Measurements from ENCODE around the gene TMEM95. TPM values are rescaled to one million over a fixed set of nuclear protein-coding genes. Genes with fewer than 3 reads are reported as not detected.
"Not testable (repeated sequence)": the region's sequence is repeated elsewhere in the genome, so short reads cannot be mapped to it uniquely, and the experiment has no call there.

The TMEM95 gene
- total RNA-seq, 2 experiments from 2014 or later: not detected

- H3K27ac Mint-ChIP-seq: no peak overlapping the region
- H3K27me3 Mint-ChIP-seq (ENCODE audit: low read depth): peaks cover 4% of the 10 kb centered on the region
- H3K4me3 Mint-ChIP-seq: no peak overlapping the region
- ATAC-seq: no peak
- H3K9me3 Mint-ChIP-seq (ENCODE audit: insufficient read depth): no peaks in the 10 kb centered on the region
- ChIA-PET POLR2A (interaction anchor here (1.2 to 1.9 kb wide), 2 partner anchors 78 to 127 kb away, joined by 3 to 6 read pairs; partner anchors contain the start of genes POLR2A and TMEM102), CTCF (interaction anchor here (3.3 to 5.7 kb wide), 3 partner anchors 77 to 203 kb away, joined by 13 to 83 read pairs (median 40); partner anchors contain the start of genes SENP3 and TMEM102)
- peaks cover 38% of the 10 kb centered on the region for H3K4me1 Mint-ChIP-seq (ENCODE audit: low read depth)
- peaks cover 14% of the 10 kb centered on the region for H3K36me3 Mint-ChIP-seq (ENCODE audit: low read depth)
- DNase-seq: no peak
These were observed 2.4 kb downstream of the TMEM95 start for GRCh38 chr17:7357381-7357780.

- POLR2A ChIA-PET: interaction anchor here (1.2 kb wide), 1 partner anchor 147 kb away, joined by 3 read pairs; no protein-coding TSS in a partner anchor
- Mint-ChIP-seq H3K4me1 (ENCODE audit: low read depth) (no peaks in the 10 kb centered on the region), H3K27ac (no peak overlapping the region), H3K27me3 (ENCODE audit: low read depth) (peaks cover 4% of the 10 kb centered on the region), H3K36me3 (ENCODE audit: low read depth) (no peaks in the 10 kb centered on the region), H3K4me3 (no peak overlapping the region), H3K9me3 (ENCODE audit: insufficient read depth) (no peaks in the 10 kb centered on the region)
- CTCF ChIA-PET: interaction anchor here (1.1 to 2.1 kb wide), 4 partner anchors 12 to 198 kb away, joined by 3 to 5 read pairs (median 4); no protein-coding TSS in a partner anchor
- no peak for DNase-seq
- ATAC-seq: no peak
These were observed 7.0 kb downstream of the TMEM95 start for GRCh38 chr17:7361906-7362305.

GRCh38 chr17:7363311-7363710, 8.4 kb downstream of the TMEM95 start:
- no peak for ATAC-seq

DNA sequence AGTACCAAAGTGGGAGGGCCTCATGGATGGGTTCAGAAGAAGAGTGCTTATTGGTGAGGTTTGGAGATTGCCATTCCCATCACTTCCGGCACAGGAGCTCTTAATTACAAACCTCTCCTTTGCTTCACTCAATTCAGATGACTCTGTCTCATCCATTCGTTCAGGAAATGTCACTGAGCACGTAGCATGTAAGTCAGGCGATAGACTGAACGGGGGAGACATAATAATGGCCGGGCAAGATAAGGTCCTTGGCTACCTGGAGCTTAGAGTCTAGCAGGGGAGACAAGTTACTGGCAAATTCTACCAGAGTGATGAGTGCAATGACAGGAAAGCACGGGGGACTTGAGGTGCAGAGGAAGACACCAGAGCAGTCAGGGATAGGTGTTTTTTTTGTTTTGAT, 11.0 kb downstream of the TMEM95 start:
- CTCF ChIA-PET, H3K4me3 Mint-ChIP-seq: not testable (repeated sequence)

More at GRCh38 chr17:7363311-7363710, 8.4 kb downstream of the TMEM95 start:
- no peaks in the 10 kb centered on the region for H3K4me1 Mint-ChIP-seq (ENCODE audit: low read depth)
- H3K9me3 Mint-ChIP-seq (ENCODE audit: insufficient read depth): no peaks in the 10 kb centered on the region
- H3K36me3 Mint-ChIP-seq (ENCODE audit: low read depth): no peaks in the 10 kb centered on the region
- H3K27ac Mint-ChIP-seq: no peak overlapping the region
- ChIA-PET CTCF (interaction anchor here (2.0 to 2.1 kb wide), 2 partner anchors 13 to 197 kb away, joined by 4 to 5 read pairs; no protein-coding TSS in a partner anchor), POLR2A (no interaction called here)
- DNase-seq: no peak
- H3K27me3 Mint-ChIP-seq (ENCODE audit: low read depth): peaks cover 4% of the 10 kb centered on the region
- H3K4me3 Mint-ChIP-seq: no peak overlapping the region

DNA sequence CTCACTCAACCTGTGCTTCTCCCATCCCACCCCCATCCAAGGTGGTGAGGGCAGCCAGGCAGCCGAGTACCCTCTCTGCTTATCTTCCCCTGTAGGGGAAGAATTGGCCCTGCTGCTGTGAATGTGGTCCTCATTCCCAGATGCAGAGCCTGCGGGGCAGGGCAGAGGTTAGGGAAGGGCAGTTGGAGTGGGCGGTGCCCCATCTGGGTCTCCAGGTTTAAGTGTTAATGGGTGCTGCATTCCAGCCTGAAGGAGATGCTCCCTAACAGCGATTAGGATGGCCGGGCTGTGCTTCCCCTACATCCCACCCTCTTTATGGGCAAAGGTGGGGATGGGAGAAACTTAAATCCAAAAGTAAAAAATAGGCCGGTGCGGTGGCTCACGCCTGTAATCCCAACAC, 12.1 kb downstream of the TMEM95 start:
- Mint-ChIP-seq H3K4me3 (no peak overlapping the region), H3K9me3 (ENCODE audit: insufficient read depth) (no peaks in the 10 kb centered on the region), H3K27ac (no peak overlapping the region), H3K36me3 (ENCODE audit: low read depth) (no peaks in the 10 kb centered on the region), H3K27me3 (ENCODE audit: low read depth) (peaks cover 2% of the 10 kb centered on the region), H3K4me1 (ENCODE audit: low read depth) (no peaks in the 10 kb centered on the region)
- ChIA-PET CTCF (no interaction called here), POLR2A (no interaction called here)
- DNase-seq: no peak
- no peak for ATAC-seq

More for the DNA sequence above, 11.0 kb downstream of the TMEM95 start:
- not testable (repeated sequence) for H3K27me3 Mint-ChIP-seq (ENCODE audit: low read depth); DNase-seq; H3K36me3 Mint-ChIP-seq (ENCODE audit: low read depth); ATAC-seq; H3K27ac Mint-ChIP-seq; H3K4me1 Mint-ChIP-seq (ENCODE audit: low read depth); H3K9me3 Mint-ChIP-seq (ENCODE audit: insufficient read depth)
- POLR2A ChIA-PET: interaction anchor here (0.6 kb wide), 1 partner anchor 121 kb away, joined by 3 read pairs; no protein-coding TSS in a partner anchor

DNA sequence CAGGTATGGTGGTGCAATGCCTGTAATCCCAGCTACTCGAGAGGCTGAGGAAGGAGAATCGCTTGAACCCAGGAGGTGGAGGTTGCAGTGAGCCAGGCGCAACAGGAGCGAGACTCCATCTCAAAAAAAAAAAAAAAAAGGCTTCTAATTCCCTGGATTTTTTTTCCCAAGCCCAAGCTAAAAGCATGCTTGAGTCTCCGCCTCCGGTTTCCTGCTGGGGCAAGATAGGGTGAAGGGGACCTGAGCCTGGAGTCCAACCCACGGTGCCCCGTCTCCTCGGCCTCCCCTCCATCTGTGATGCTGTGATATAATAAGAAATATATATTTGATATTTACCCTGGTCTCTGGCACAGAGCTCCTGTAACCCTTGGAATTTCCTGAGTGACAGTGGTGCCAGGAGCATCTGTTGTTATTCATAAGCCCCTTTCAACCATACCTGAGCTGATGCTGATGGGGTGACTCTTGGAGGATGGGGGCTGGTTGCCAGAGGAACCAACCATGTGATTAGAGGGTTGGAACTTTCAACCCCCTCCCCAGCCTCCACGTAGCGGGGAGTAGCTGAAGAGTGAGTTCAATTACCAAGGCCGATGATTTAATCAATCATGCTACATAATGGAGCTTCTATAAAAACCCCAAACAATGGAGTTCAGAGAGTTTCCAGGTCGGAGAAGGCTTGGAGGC, 13.1 kb downstream of the TMEM95 start:
- Mint-ChIP-seq H3K27me3 (ENCODE audit: low read depth) (peaks cover 2% of the 10 kb centered on the region), H3K36me3 (ENCODE audit: low read depth) (no peaks in the 10 kb centered on the region), H3K9me3 (ENCODE audit: insufficient read depth) (no peaks in the 10 kb centered on the region), H3K4me1 (ENCODE audit: low read depth) (no peaks in the 10 kb centered on the region), H3K4me3 (no peak overlapping the region), H3K27ac (no peak overlapping the region)
- ChIA-PET POLR2A (interaction anchor here (0.6 kb wide), 1 partner anchor 226 kb away, joined by 3 read pairs; no protein-coding TSS in a partner anchor), CTCF (no interaction called here)
- ATAC-seq (no peak), DNase-seq (no peak)

GRCh38 chr17:7368599-7368994, 13.6 kb downstream of the TMEM95 start:
- H3K27ac Mint-ChIP-seq; H3K27me3 Mint-ChIP-seq (ENCODE audit: low read depth); H3K4me3 Mint-ChIP-seq; H3K36me3 Mint-ChIP-seq (ENCODE audit: low read depth); DNase-seq; CTCF ChIA-PET; ATAC-seq; H3K9me3 Mint-ChIP-seq (ENCODE audit: insufficient read depth); H3K4me1 Mint-ChIP-seq (ENCODE audit: low read depth): not testable (repeated sequence)
- POLR2A ChIA-PET: interaction anchor here (0.6 kb wide), 1 partner anchor 227 kb away, joined by 3 read pairs; no protein-coding TSS in a partner anchor

GRCh38 chr17:7369825-7370224, 14.9 kb downstream of the TMEM95 start:
- Mint-ChIP-seq H3K9me3 (ENCODE audit: insufficient read depth) (no peaks in the 10 kb centered on the region), H3K4me1 (ENCODE audit: low read depth) (no peaks in the 10 kb centered on the region), H3K27ac (no peak overlapping the region), H3K36me3 (ENCODE audit: low read depth) (no peaks in the 10 kb centered on the region), H3K27me3 (ENCODE audit: low read depth) (peaks cover 2% of the 10 kb centered on the region), H3K4me3 (no peak overlapping the region)
- no peak for DNase-seq
- ChIA-PET POLR2A (no interaction called here), CTCF (interaction anchor here (2.2 kb wide), 1 partner anchor 14 kb away, joined by 10 read pairs; no protein-coding TSS in a partner anchor)
- no peak for ATAC-seq

- ChIA-PET CTCF (interaction anchor here (2.2 kb wide), 1 partner anchor 15 kb away, joined by 10 read pairs; no protein-coding TSS in a partner anchor), POLR2A (interaction anchor here (0.7 kb wide), 1 partner anchor 106 kb away, joined by 3 read pairs; no protein-coding TSS in a partner anchor)
- Mint-ChIP-seq H3K9me3 (ENCODE audit: insufficient read depth) (no peaks in the 10 kb centered on the region), H3K36me3 (ENCODE audit: low read depth) (no peaks in the 10 kb centered on the region), H3K4me3 (no peak overlapping the region), H3K27ac (no peak overlapping the region), H3K4me1 (ENCODE audit: low read depth) (no peaks in the 10 kb centered on the region), H3K27me3 (ENCODE audit: low read depth) (peaks cover 2% of the 10 kb centered on the region)
- ATAC-seq (no peak), DNase-seq (no peak)
These were observed 15.9 kb downstream of the TMEM95 start for GRCh38 chr17:7370853-7371252.

DNA sequence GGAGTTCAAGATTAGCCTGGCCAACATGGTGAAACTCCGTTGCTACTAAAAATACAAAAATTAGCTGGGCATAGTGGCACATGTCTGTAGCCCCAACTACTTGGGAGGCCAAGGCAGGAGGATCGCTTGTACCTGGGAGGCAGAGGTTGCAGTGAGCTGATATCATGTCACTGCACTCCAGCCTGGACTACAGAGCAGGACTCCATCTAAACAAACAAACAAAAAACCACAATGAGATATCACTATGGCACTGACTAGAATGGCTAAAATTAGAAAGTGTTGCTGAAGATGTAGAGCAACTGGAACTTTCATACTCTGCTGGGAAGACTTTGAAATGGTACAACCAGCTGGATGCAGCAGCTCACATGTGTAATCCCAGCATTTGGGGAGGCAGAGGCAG, 19.4 kb downstream of the TMEM95 start:
- H3K27me3 Mint-ChIP-seq (ENCODE audit: low read depth): peaks cover 12% of the 10 kb centered on the region
- no peak overlapping the region for H3K27ac Mint-ChIP-seq
- ChIA-PET CTCF (interaction anchor here (1.0 to 1.6 kb wide), 2 partner anchors 13 to 19 kb away, joined by 3 to 7 read pairs; no protein-coding TSS in a partner anchor), POLR2A (no interaction called here)
- no peaks in the 10 kb centered on the region for H3K4me1 Mint-ChIP-seq (ENCODE audit: low read depth)
- ATAC-seq (no peak), DNase-seq (no peak)
- H3K36me3 Mint-ChIP-seq (ENCODE audit: low read depth): no peaks in the 10 kb centered on the region
- no peaks in the 10 kb centered on the region for H3K9me3 Mint-ChIP-seq (ENCODE audit: insufficient read depth)
- H3K4me3 Mint-ChIP-seq: no peak overlapping the region

GRCh38 chr17:7379134-7379533, 24.2 kb downstream of the TMEM95 start:
- ChIA-PET CTCF (no interaction called here), POLR2A (no interaction called here)
- Mint-ChIP-seq H3K9me3 (ENCODE audit: insufficient read depth) (no peaks in the 10 kb centered on the region), H3K4me1 (ENCODE audit: low read depth) (peaks cover 2% of the 10 kb centered on the region), H3K27me3 (ENCODE audit: low read depth) (peaks cover 39% of the 10 kb centered on the region), H3K27ac (no peak overlapping the region), H3K4me3 (no peak overlapping the region), H3K36me3 (ENCODE audit: low read depth) (no peaks in the 10 kb centered on the region)
- ATAC-seq (no peak), DNase-seq (no peak)

- H3K4me1 Mint-ChIP-seq (ENCODE audit: low read depth): peaks cover 8% of the 10 kb centered on the region
- H3K9me3 Mint-ChIP-seq (ENCODE audit: insufficient read depth): no peaks in the 10 kb centered on the region
- POLR2A ChIA-PET: no interaction called here
- no peak overlapping the region for H3K4me3 Mint-ChIP-seq
- no peak overlapping the region for H3K27ac Mint-ChIP-seq
- ATAC-seq (no peak), DNase-seq (no peak)
- peaks cover 39% of the 10 kb centered on the region for H3K27me3 Mint-ChIP-seq (ENCODE audit: low read depth)
- CTCF ChIA-PET: no interaction called here
- no peaks in the 10 kb centered on the region for H3K36me3 Mint-ChIP-seq (ENCODE audit: low read depth)
These were observed 25.4 kb downstream of the TMEM95 start for GRCh38 chr17:7380321-7380720.

All from activated CD8-positive, alpha-beta T cell treated with anti-CD3 and anti-CD28 coated beads, Interleukin-2, amount 10 ng/mL, durations not matched to agents 7 days and 5 days (primary cell).